HG03354 (cell line): ENCODE data around the gene TMEM131L.
"Not testable (repeated sequence)": the region's sequence is repeated elsewhere in the genome, so short reads cannot be mapped to it uniquely, and the experiment has no call there.

Experiments
- ATAC-seq: cut with Tn5 transposase; IDR thresholded peaks from one replicate; pipeline ENCODE4 v1.9.1; 2021; ENCODE audit warnings: mild to moderate bottlenecking; ENCODE audit not compliant: unreplicated experiment, poor library complexity, severe bottlenecking

The TMEM131L gene

GRCh38 chr4:153594210-153594609, 128.1 kb downstream of the TMEM131L start:
- ATAC-seq, result no peak

GRCh38 chr4:153595894-153596601, 129.9 kb downstream of the TMEM131L start:
- ATAC-seq, result no peak

- no peak for ATAC-seq
These were observed 136.6 kb downstream of the TMEM131L start for GRCh38 chr4:153602758-153603157.

- no peak for ATAC-seq
These were observed 137.1 kb downstream of the TMEM131L start for GRCh38 chr4:153603258-153603657.

GRCh38 chr4:153603835-153604234, 137.7 kb downstream of the TMEM131L start:
- ATAC-seq, result no peak

GRCh38 chr4:153609070-153609469, 142.9 kb downstream of the TMEM131L start:
- ATAC-seq, result not testable (repeated sequence)

- no peak for ATAC-seq
These were observed 144.6 kb downstream of the TMEM131L start for GRCh38 chr4:153610623-153611376.

- ATAC-seq, result no peak
These were observed 145.5 kb downstream of the TMEM131L start for GRCh38 chr4:153611679-153612078.

- ATAC-seq, result no peak
These were observed 146.7 kb downstream of the TMEM131L start for GRCh38 chr4:153612878-153613277.

- no peak for ATAC-seq
These were observed 149.9 kb downstream of the TMEM131L start for GRCh38 chr4:153616006-153616555.

- no peak for ATAC-seq
These were observed 152.7 kb downstream of the TMEM131L start for GRCh38 chr4:153618833-153619232.

- no peak for ATAC-seq
These were observed 153.7 kb downstream of the TMEM131L start for GRCh38 chr4:153619811-153620210.

- ATAC-seq, result no peak
These were observed 154.2 kb downstream of the TMEM131L start for GRCh38 chr4:153620352-153620751.

- ATAC-seq, result no peak
These were observed 155.9 kb downstream of the TMEM131L start for GRCh38 chr4:153622093-153622492.

- no peak for ATAC-seq
These were observed 156.6 kb downstream of the TMEM131L start for GRCh38 chr4:153622778-153623240.

- no peak for ATAC-seq
These were observed 157.3 kb downstream of the TMEM131L start for GRCh38 chr4:153623491-153623890.

GRCh38 chr4:153628796-153629315, 162.7 kb downstream of the TMEM131L start:
- no peak for ATAC-seq

GRCh38 chr4:153629776-153630175, 163.6 kb downstream of the TMEM131L start:
- no peak for ATAC-seq

- ATAC-seq, result no peak
These were observed 168.7 kb downstream of the TMEM131L start for GRCh38 chr4:153634738-153635353.

- ATAC-seq, result no peak
These were observed 169.7 kb downstream of the TMEM131L start for GRCh38 chr4:153635846-153636245.
